Smooth muscle cell (in vitro differentiated cells): ENCODE measurements around the gene PRR7. TPM values are rescaled to one million over a fixed set of nuclear protein-coding genes. Genes with fewer than 3 reads are reported as not detected.
"Not testable (repeated sequence)": the region's sequence is repeated elsewhere in the genome, so short reads cannot be mapped to it uniquely, and the experiment has no call there.

Experiments
- DNase-seq: peaks from one replicate; lab custom pipeline; 2025; ENCODE audit not compliant: unreplicated experiment; lab: John Stamatoyannopoulos, UW
- H2AFZ ChIP-seq: fragments of 200-600 bp; sonication (generic); 2 replicates; pipeline ENCODE4 v1.6.0; 2016; ENCODE audit warnings: antibody characterized with exemption, low read depth, mild to moderate bottlenecking
- H3F3A ChIP-seq: fragments of 200-600 bp; sonication (generic); 2 replicates; pipeline ENCODE4 v1.6.0; 2017; ENCODE audit warnings: antibody characterized with exemption, low read depth
- H3K27ac ChIP-seq: fragments of 200-600 bp; sonication (generic); 2 replicates; pipeline ENCODE4 v1.5.1; 2016; ENCODE audit warnings: low read depth, mild to moderate bottlenecking
- H3K27me3 ChIP-seq: fragments of 200-600 bp; sonication (generic); 2 replicates; pipeline ENCODE4 v1.6.1; 2016; ENCODE audit warnings: low read depth, mild to moderate bottlenecking
- H3K36me3 ChIP-seq: fragments of 200-600 bp; sonication (generic); 2 replicates; pipeline ENCODE4 v1.5.1; 2016; ENCODE audit warnings: low read depth
- H3K4me1 ChIP-seq: fragments of 200-600 bp; sonication (generic); 2 replicates; pipeline ENCODE4 v1.5.1; 2016; ENCODE audit warnings: low read depth
- H3K4me2 ChIP-seq: fragments of 200-600 bp; sonication (generic); 2 replicates; pipeline ENCODE4 v1.6.0; 2016; ENCODE audit warnings: mild to moderate bottlenecking
- H3K4me3 ChIP-seq: fragments of 200-600 bp; sonication (generic); 2 replicates; pipeline ENCODE4 v1.5.1; 2016; ENCODE audit warnings: mild to moderate bottlenecking
- H3K79me2 ChIP-seq: fragments of 200-600 bp; sonication (generic); 2 replicates; pipeline ENCODE4 v1.6.0; 2016; ENCODE audit warnings: low read depth, mild to moderate bottlenecking
- H3K9ac ChIP-seq: fragments of 200-600 bp; sonication (generic); 2 replicates; pipeline ENCODE4 v1.6.0; 2016; ENCODE audit warnings: low read depth
- H3K9me3 ChIP-seq: fragments of 200-600 bp; sonication (generic); replicated peaks from 2 replicates; pipeline ENCODE4 v1.5.1; 2016; ENCODE audit warnings: low read depth
- H4K20me1 ChIP-seq: fragments of 200-600 bp; sonication (generic); 2 replicates; pipeline ENCODE4 v1.6.0; 2016; ENCODE audit warnings: low read depth
- CTCF ChIP-seq: fragments of 200-600 bp; sonication (generic); IDR thresholded peaks from 2 replicates; pipeline ENCODE4 v1.5.1; 2017; ENCODE audit warnings: borderline replicate concordance, mild to moderate bottlenecking, antibody characterized with exemption; ENCODE audit not compliant: insufficient read depth, poor library complexity, severe bottlenecking
- WGBS: methylation state at CpG from one replicate; pipeline ENCODE4 v1.1.7; 2016; ENCODE audit warnings: low lambda C conversion rate; 5-methylcytosine and 5-hydroxymethylcytosine counted together
- polyA plus RNA-seq: library from polyadenylated mRNA; unstranded; fragments of >200 nt; fragmentation: Nextera tagmentation; extraction: Ambion mirVana; gene quantifications from 2 replicates; pipeline ENCODE4 v1.2.1, GENCODE V29; 2016
- total RNA-seq: library from RNA; depleted of rRNA; stranded (reverse); fragments of >200 nt; gene quantifications from 2 replicates; pipeline ENCODE4 v1.2.3, GENCODE V29; 2014

Gene PRR7
- total and polyA plus RNA-seq, 2 experiments from 2014 or later, result 6.5 to 31.9 TPM

GRCh38 chr5:177419046-177419445 is 27.6 kb upstream of the PRR7 start:
- no peak for TF ChIP-seq CTCF
- no peak for DNase-seq

GRCh38 chr5:177420472-177420871 is 26.1 kb upstream of the PRR7 start:
- H3K36me3 ChIP-seq, H3K4me2 ChIP-seq, H3K79me2 ChIP-seq, H3K4me1 ChIP-seq, H3K9ac ChIP-seq, DNase-seq, H3K27me3 ChIP-seq, H3K4me3 ChIP-seq, H4K20me1 ChIP-seq, H3K27ac ChIP-seq, H3F3A ChIP-seq, H3K9me3 ChIP-seq, H2AFZ ChIP-seq: not testable (repeated sequence)
- 90% methylated on average over 7 of the region's 7 CpGs for WGBS

More at GRCh38 chr5:177419046-177419445, 27.6 kb upstream of the PRR7 start:
- WGBS, result 90% methylated on average over 3 of the region's 3 CpGs
- H4K20me1 ChIP-seq, result no peaks in the 10 kb centered on the region
- no peaks in the 10 kb centered on the region for H3K9me3 ChIP-seq
- no peaks in the 10 kb centered on the region for H3K79me2 ChIP-seq
- H3K4me2 ChIP-seq, result no peak overlapping the region
- H3K36me3 ChIP-seq, result no peaks in the 10 kb centered on the region
- H3K27ac ChIP-seq, result no peak overlapping the region
- H3K9ac ChIP-seq, result no peak overlapping the region
- no peaks in the 10 kb centered on the region for H3K4me1 ChIP-seq
- H3F3A ChIP-seq, result no peaks in the 10 kb centered on the region
- no peaks in the 10 kb centered on the region for H3K27me3 ChIP-seq
- H3K4me3 ChIP-seq, result no peak overlapping the region
- H2AFZ ChIP-seq, result no peak overlapping the region

GRCh38 chr5:177421062-177421798 is 25.4 kb upstream of the PRR7 start:
- DNase-seq, result no peak
- WGBS, result 84% methylated on average over 6 of the region's 6 CpGs
- H3K4me2 ChIP-seq, result no peak overlapping the region
- H4K20me1 ChIP-seq, result no peaks in the 10 kb centered on the region
- H3F3A ChIP-seq, result no peaks in the 10 kb centered on the region
- no peaks in the 10 kb centered on the region for H3K9me3 ChIP-seq
- no peak overlapping the region for H3K4me3 ChIP-seq
- no peak overlapping the region for H2AFZ ChIP-seq
- TF ChIP-seq CTCF, result no peak
- H3K27ac ChIP-seq, result no peak overlapping the region
- no peaks in the 10 kb centered on the region for H3K27me3 ChIP-seq
- peaks cover 4% of the 10 kb centered on the region for H3K4me1 ChIP-seq
- no peaks in the 10 kb centered on the region for H3K79me2 ChIP-seq
- H3K9ac ChIP-seq, result no peak overlapping the region
- H3K36me3 ChIP-seq, result no peaks in the 10 kb centered on the region

GRCh38 chr5:177423671-177424070 is 22.9 kb upstream of the PRR7 start:
- no peak overlapping the region for H2AFZ ChIP-seq
- WGBS, result 80% methylated on average over 2 of the region's 2 CpGs
- no peak for DNase-seq

More at GRCh38 chr5:177423671-177424070, 22.9 kb upstream of the PRR7 start:
- Histone ChIP-seq H3K4me2 (no peak overlapping the region), H3K4me1 (peaks cover 11% of the 10 kb centered on the region), H4K20me1 (peaks cover 11% of the 10 kb centered on the region), H3K9me3 (no peaks in the 10 kb centered on the region), H3K4me3 (no peak overlapping the region), H3K9ac (no peak overlapping the region), H3K36me3 (no peaks in the 10 kb centered on the region), H3K27me3 (no peaks in the 10 kb centered on the region), H3F3A (no peaks in the 10 kb centered on the region), H3K79me2 (peaks cover 13% of the 10 kb centered on the region), H3K27ac (no peak overlapping the region)
- TF ChIP-seq CTCF, result no peak
